M059J (cell line): ENCODE results near the gene SLC46A1. TPM values are rescaled to one million over a fixed set of nuclear protein-coding genes. Genes with fewer than 3 reads are reported as not detected.
"Not testable (repeated sequence)": the region's sequence is repeated elsewhere in the genome, so short reads cannot be mapped to it uniquely, and the experiment has no call there.

Experiments
- DNase-seq: peaks from one replicate; pipeline ENCODE4 v3.0.0-alpha.2; 2012; ENCODE audit warnings: low read depth
- total RNA-seq: library from RNA; depleted of rRNA; stranded (reverse); fragments of >200 nt; shearing (Covaris generic); gene quantifications from 2 replicates; pipeline ENCODE4 v1.2.3, GENCODE V29; 2014; rRNA removed

SLC46A1 gene
- 6.4 and 6.8 TPM in 2 replicates for total RNA-seq

GRCh38 chr17:28405632-28406472 lies at the start of gene SLC46A1:
Gene SLC46A1 (minus strand): TSS chr17:28406212. CDS start chr17:28406114, 98 bp downstream.
- peak; percentile 19 for DNase-seq

DNA sequence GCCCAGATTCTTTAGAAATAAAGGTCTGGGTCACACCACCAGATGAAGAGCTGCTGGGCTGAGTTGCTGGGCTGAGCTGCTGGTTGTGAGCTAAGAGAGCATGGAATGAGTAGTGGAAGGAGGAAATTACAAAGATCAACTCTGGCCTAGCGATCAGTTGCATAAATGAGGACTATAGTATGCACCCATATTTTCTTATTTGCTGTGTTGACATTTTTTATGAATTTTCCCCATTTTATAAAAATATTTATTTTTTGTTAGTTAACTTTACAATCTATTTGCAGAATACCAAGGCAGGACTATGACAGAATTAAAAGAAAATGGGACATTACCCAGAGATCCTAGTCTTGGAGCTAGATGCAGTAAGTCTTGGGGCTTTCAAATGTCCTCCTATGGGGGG lies 43.8 kb upstream of the SLC46A1 start:
- no peak for DNase-seq

DNA sequence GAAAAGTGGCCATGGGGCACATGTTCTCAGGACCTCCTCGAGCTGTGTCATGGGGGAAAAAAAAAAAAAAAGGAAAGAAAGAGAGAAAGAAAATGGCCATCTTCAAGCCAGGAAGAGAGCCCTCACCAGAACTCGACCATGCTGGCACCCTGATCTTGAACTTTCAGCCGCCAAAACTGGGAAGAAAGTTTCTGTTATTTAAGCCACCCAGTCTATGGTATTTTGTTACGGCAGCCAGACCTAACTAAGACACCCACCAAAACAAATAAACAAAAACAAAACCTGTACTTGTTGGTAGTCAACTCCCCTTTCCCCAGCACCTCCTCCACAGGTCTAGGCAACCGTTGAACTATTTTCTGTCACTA lies 41.4 kb upstream of the SLC46A1 start:
- no peak for DNase-seq

- no peak for DNase-seq
Measured at GRCh38 chr17:28446716-28447395, 40.8 kb upstream of the SLC46A1 start.

- DNase-seq = no peak
Measured at GRCh38 chr17:28443901-28444638, 38.1 kb upstream of the SLC46A1 start.

DNA sequence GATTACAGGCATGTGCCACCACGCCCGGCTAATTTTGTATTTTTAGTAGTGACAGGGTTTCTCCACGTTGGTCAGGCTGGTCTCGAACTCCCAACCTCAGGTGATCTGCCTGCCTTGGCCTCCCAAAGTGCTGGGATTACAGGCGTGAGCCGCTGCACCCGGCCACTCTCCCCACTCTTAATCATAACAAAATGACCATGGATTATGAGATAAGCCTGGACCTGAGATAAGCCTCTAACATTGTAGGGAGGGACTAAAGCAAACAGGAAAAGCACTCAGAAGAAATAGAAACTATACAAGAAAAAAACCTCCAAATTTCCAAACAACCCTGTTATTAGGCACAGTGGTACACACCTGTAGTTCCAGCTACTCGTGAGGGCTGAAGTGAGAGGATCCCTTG lies 28.3 kb upstream of the SLC46A1 start:
- not testable (repeated sequence) for DNase-seq

DNA sequence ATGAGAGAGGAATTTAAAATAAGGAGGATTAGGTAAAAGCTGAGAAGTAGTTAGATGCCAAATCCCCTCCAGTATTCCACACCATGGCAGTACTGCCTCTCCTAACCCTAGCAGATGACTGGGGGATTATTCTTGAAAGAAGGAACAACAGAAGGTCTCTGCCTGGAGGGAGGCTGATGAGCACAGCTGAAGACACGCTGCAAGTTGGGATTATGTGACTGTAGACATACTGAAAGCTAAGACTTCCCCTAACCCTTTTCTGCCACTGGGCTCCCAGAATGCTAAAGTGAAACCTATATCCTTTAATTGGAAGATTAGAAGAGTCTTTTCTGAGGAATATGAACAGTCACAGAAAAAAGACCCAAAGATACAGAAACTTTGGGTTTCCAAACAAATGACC lies 27.7 kb upstream of the SLC46A1 start:
- no peak for DNase-seq

DNA sequence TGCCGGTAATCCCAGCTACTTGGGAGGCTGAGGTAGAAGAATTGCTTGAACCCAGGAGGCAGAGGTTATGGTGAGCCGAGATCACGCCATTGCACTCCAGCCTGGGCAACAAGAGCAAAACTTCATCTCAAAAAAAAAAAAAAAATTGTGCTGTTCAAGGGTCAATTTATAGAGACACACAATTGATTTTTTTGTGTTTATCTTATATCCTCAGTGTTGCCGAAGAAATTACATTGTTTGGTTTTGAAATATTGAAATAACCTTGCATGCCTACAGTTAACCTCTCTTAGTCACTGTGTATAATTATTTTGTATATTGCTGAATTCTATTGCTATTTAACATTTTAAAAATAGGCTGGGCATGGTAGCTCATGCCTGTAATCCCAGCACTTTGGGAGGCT lies 22.0 kb upstream of the SLC46A1 start:
- DNase-seq = not testable (repeated sequence)

DNA sequence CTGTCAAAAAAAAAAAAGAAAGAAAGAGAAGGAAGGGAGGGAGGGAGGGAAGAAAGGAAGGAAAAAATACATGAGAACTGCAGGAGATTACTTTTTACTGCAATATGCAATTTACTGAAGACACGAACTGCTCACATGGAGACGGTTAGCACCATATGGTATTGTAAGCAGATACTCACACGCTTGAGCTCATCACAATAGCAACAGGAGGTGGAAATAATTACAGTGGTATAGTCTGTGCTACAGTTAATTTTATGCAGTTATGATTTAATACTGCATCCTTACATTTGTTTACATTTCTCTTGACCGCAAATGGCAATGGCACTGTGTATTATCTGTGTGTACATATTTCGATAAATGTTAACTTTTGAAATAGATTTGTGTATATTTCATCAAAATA lies 21.4 kb upstream of the SLC46A1 start:
- DNase-seq = no peak

GRCh38 chr17:28426081-28426519 lies 20.1 kb upstream of the SLC46A1 start:
- DNase-seq = peak; percentile 25

- DNase-seq = no peak
Measured at GRCh38 chr17:28425206-28425605, 19.2 kb upstream of the SLC46A1 start.

GRCh38 chr17:28421787-28422305 lies 15.8 kb upstream of the SLC46A1 start:
- no peak for DNase-seq

DNA sequence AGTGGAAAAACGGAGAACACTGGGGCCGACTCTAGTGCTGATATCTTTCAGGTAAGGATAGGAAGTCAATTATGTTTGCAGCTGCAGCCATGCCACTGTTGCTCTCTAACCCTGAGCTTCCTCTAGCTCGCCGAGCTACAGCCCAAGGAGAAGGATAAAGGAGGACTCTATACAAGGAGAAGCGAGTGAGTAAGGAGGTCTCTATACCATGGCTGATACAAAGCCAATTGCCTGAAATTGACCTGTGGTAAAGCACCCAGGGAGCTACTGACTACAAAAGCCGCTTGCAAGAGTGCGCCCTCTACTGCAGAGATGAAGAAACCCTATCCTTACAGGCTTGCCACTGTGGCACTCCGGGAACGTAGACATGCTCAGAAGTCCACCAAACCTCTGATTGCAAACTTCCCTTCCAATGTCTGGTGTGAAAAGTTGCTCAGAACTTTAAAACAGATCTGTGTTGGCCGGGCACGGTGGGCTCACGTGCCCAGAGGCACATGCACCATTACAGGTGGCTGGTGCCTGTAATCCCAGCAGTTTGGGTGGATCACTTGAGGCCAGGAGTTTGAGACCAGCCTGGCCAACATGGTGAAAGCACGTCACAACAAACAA lies 10.8 kb upstream of the SLC46A1 start:
- peak; percentile 57 for DNase-seq

GRCh38 chr17:28415886-28416285 lies 9.9 kb upstream of the SLC46A1 start:
- DNase-seq = no peak

- no peak for DNase-seq
Measured at GRCh38 chr17:28413804-28414203, 7.8 kb upstream of the SLC46A1 start.

GRCh38 chr17:28412099-28412498 lies 6.1 kb upstream of the SLC46A1 start:
- no peak for DNase-seq

DNA sequence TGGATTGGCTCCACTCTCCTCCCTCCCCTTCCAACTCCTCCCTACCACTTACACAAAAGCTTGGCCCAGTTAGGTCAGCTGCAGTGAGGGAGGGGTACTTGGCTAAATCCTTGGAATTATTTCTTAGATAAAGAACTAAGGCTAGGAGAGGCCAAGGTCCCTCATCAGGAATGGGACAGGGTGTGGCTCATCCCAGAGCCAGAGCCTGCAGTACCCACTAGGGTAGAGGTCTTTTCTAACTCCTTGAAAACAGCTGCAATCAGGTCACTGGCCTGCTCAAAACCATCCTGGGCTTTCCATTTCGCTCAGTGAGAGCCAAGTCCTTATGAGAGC lies 1.9 kb upstream of the SLC46A1 start:
- DNase-seq = no peak

DNA sequence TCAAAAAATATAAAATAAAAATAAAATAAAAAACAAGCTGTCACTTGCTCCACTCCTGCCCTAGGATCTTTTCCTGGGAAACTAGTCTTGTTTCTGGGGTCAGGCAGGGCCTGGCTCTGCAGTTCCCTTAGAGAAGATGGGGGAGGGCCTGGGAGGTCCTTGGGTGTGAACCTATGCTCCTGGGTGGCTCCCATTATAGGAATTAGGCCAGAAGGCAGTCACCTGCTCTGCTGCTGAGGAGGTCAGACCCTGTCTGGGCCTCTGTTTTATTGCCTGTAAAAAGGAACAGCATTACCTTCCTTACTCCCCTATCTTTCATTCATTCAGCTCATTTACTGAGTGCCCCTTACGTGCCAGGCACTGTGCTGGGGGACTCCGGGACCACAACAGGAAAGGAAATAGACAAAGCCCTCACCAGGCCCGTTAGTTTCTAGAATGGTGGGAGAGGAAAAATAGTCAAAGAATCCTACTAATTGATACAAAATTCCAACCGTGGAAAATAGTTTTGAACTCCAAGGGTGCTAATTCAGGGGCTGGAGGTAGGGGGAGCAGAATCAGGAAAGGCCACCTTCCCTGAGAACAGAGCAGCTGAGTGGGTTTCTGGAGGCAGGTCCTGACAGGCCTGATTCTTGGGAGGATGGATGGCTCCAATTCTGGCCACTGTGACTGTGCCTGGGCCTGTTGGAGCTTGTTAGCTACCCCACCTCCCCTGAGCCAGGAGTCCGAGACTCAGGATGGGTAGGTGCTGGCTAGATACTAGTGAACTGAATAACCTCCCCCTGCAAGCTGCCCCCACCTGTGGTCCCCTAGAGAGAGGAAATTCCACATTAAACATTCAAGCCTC lies 1.3 kb upstream of the SLC46A1 start:
- DNase-seq = no peak

DNA sequence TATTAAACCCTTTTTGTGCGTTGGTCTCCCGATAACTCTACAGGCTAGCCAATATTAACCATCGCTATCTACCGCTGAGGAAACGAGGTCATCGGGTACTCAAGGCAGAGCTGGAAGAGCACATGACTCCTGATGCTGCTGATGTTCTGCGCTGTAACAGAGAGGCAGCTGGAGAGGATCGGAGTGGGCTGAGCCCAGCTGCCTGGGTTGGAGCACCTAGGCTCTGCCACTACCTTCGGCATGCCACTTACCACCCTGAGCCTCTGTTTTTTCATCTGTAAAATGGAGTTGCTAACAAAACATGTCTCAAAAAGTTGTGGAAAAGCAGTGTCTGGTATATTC lies 432 bp upstream of the SLC46A1 start:
- DNase-seq = no peak

- DNase-seq = no peak
Measured at GRCh38 chr17:28404812-28405570, 1.0 kb downstream of the SLC46A1 start.
